Measurements from ENCODE around the gene DNAJC28.

DNA sequence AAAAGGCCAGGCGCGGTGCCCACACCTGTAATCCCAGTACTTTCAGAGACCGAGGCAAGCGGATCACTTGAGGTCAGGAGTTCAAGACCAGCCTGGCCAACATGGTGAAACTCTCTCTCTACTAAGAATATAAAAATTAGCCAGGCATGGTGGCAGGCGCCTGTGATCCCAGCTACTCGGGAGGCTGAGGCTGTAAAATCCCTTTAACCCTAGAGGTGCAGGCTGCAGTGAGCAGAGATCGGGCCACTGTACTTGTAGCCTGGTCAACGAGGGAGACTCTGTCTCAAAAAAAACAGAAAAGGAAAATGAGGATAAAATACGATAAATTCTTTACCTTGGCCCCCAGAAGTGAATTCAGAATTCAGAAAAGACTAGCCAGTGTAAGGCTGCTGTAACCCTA, 13.3 kb downstream of the DNAJC28 start:
- TF ChIP-seq RFX5 (IDR thresholded peaks at IDR 0.05; ENCODE audit: low read depth, low read length) (no peak), EZH2 (IDR thresholded peaks at IDR 0.05; ENCODE audit: borderline replicate concordance, low read depth, low read length) (no peak), BMI1 (IDR thresholded peaks at IDR 0.05; ENCODE audit: low read length) (no peak), RAD21 (CRISPR knock-in tag; conservative IDR thresholded peaks at IDR 0.05 in 1 of 2, IDR thresholded peaks at IDR 0.05 in 1 of 2) (no peak)

Measured in K562 (cell line).